K562 (cell line): ENCODE measurements around the gene FABP7. TPM values are rescaled to one million over a fixed set of nuclear protein-coding genes. Genes with fewer than 3 reads are reported as not detected.

Experiments used
- ATAC-seq: fragments of 200-7000 bp; cut with Tn5 transposase; 3 replicates; pipeline ENCODE4 v1.9.1; 2020; ENCODE audit warnings: moderate library complexity
- BruUV-seq: library from RNA; stranded (reverse); fragments of 400-500 nt; replicated peaks from 2 replicates; lab custom pipeline; 2021; lab: Mats Ljungman, UMichigan
- CTCF ChIA-PET: fragments of 300-600 bp; formaldehyde crosslinking; extraction: SDS; loops from one replicate; lab custom pipeline; 2021; ENCODE audit warnings: low intra/inter-chr PET ratio; lab: Yijun Ruan, JAX
- POLR2A ChIA-PET: fragments of 300-600, 350-650 bp; sonication (Branson Sonifier 250); formaldehyde crosslinking; extraction: SDS; loops from one replicate; lab custom pipeline; 2021; ENCODE audit warnings: antibody characterized with exemption, inconsistent platforms; lab: Yijun Ruan, JAX
- DNase-seq, 4 experiments: peaks; one replicate each; pipeline versions ENCODE4 v3.0.0 to v3.0.0-alpha.2; 2011 to 2018; ENCODE audit warnings: low spot score in 3 of 4, mixed read lengths in 3 of 4; ENCODE audit errors: extremely low read depth in 1 of 4
- FAIRE-seq: peaks from 2 replicates; lab custom pipeline; 2011; peaks lifted over from hg19 to GRCh38; lab: Jason Lieb, UNC
- H2AFZ ChIP-seq: 2 replicates; pipeline ENCODE4 v1.6.0; 2011; ENCODE audit warnings: low read depth, low read length, control low read depth, inconsistent platforms
- H3K27ac ChIP-seq: fragments of 200-600 bp; 3 replicates; pipeline ENCODE4 v1.8.0; 2011; ENCODE audit warnings: low read depth, mild to moderate bottlenecking, control low read depth, inconsistent platforms, low read length, moderate library complexity, mixed read lengths; ENCODE audit errors: extremely low read depth
- H3K27me3 ChIP-seq, 2 experiments: fragments of 300-600 bp in 1 of 2; 2 replicates in 1 of 2; 3 replicates in 1 of 2; pipeline versions ENCODE4 v1.6.0 to v1.8.0; 2011; ENCODE audit warnings: inconsistent platforms in 2 of 2, low read length in 2 of 2, mild to moderate bottlenecking in 1 of 2, mixed read lengths in 1 of 2, moderate library complexity in 1 of 2; ENCODE audit not compliant: control insufficient read depth in 2 of 2, insufficient read depth in 2 of 2
- H3K36me3 ChIP-seq: fragments of 300-600 bp; 3 replicates; pipeline ENCODE4 v1.8.0; 2011; ENCODE audit warnings: mild to moderate bottlenecking, low read length, inconsistent platforms; ENCODE audit not compliant: control insufficient read depth, insufficient read depth
- H3K4me1 ChIP-seq, 2 experiments: fragments of 200-600 bp in 1 of 2; replicated peaks in 1 of 2; 2 replicates in 1 of 2; 3 replicates in 1 of 2; pipeline versions ENCODE4 v1.5.1 to v1.8.0; 2011; ENCODE audit warnings: inconsistent platforms in 2 of 2, low read length in 2 of 2, mild to moderate bottlenecking in 1 of 2, mixed read lengths in 1 of 2, moderate library complexity in 1 of 2; ENCODE audit not compliant: control insufficient read depth in 2 of 2, insufficient read depth in 2 of 2
- H3K4me2 ChIP-seq: 2 replicates; pipeline ENCODE4 v1.6.1; 2011; ENCODE audit warnings: low read length, control low read depth, inconsistent platforms, mixed read lengths; ENCODE audit not compliant: insufficient read depth
- H3K4me3 ChIP-seq: fragments of 200-600 bp; sonication (generic), shearing (Covaris generic); 2 replicates; pipeline ENCODE4 v1.5.1; 2016; ENCODE audit warnings: control low read depth, inconsistent platforms
- H3K79me2 ChIP-seq: fragments of 200-600 bp; 3 replicates; pipeline ENCODE4 v1.8.0; 2011; ENCODE audit warnings: low read length, inconsistent platforms; ENCODE audit not compliant: control insufficient read depth, insufficient read depth
- H3K9ac ChIP-seq, 2 experiments: 2 replicates each; pipeline versions ENCODE4 v1.6.0 to v1.6.1; 2011; ENCODE audit warnings: low read depth in 2 of 2, low read length in 2 of 2, control low read depth in 1 of 2, inconsistent platforms in 1 of 2, mild to moderate bottlenecking in 1 of 2, mixed read lengths in 1 of 2; ENCODE audit not compliant: insufficient read depth in 1 of 2
- H3K9me1 ChIP-seq: one replicate; pipeline ENCODE4 v1.6.0; 2011; ENCODE audit warnings: inconsistent platforms, mild to moderate bottlenecking, low read length, moderate library complexity; ENCODE audit not compliant: control insufficient read depth, insufficient read depth
- H3K9me3 ChIP-seq: replicated peaks from 2 replicates; pipeline ENCODE4 v1.5.1; 2011; ENCODE audit warnings: low read depth, low read length, inconsistent platforms; ENCODE audit not compliant: control insufficient read depth, insufficient read depth
- H4K20me1 ChIP-seq: replicated peaks from 2 replicates; pipeline ENCODE4 v1.6.1; 2011; ENCODE audit warnings: low read length, inconsistent platforms, mixed read lengths; ENCODE audit not compliant: control insufficient read depth, insufficient read depth
- E2F3 ChIP-seq: fragments of 250-450 bp; sonication (Bioruptor Pico); IDR thresholded peaks from 2 replicates; pipeline ENCODE4 v1.4.0; 2020; ENCODE audit warnings: mild to moderate bottlenecking
- FOXK2 ChIP-seq, 2 experiments: fragments of 450-650 bp; IDR thresholded peaks in 1 of 2; conservative IDR thresholded peaks in 1 of 2; 2 replicates each; pipeline ENCODE4 v1.6.1; 2016; ENCODE audit warnings: low read depth in 2 of 2, mild to moderate bottlenecking in 1 of 2
- GATA2 ChIP-seq: sonication (generic); formaldehyde crosslinking; IDR thresholded peaks from 2 replicates; pipeline ENCODE4 v1.4.0; 2020; ENCODE audit warnings: mild to moderate bottlenecking, missing genetic modification reagents
- SNAPC5 ChIP-seq: fragments of 250-450 bp; sonication (Bioruptor Pico); IDR thresholded peaks from 2 replicates; pipeline ENCODE4 v1.8.0; 2021; ENCODE audit warnings: moderate library complexity, mild to moderate bottlenecking, inconsistent platforms
- ZC3H11A ChIP-seq: IDR thresholded peaks from 2 replicates; pipeline ENCODE4 v1.6.1; 2012; ENCODE audit warnings: low read depth, low read length, improper control_type of control experiment
- ZNF507 ChIP-seq: conservative IDR thresholded peaks from 2 replicates; pipeline ENCODE4 v1.6.1; 2017; ENCODE audit warnings: missing genetic modification characterization, missing compliant biosample characterization
- ZNF780A ChIP-seq: fragments of 250-450 bp; sonication (Bioruptor Pico); IDR thresholded peaks from 2 replicates; pipeline ENCODE4 v1.5.0; 2021; ENCODE audit warnings: mild to moderate bottlenecking
- WGBS: fragments of 100-300 bp; shearing (Covaris generic); methylation state at CpG from one replicate; pipeline ENCODE4 v1.1.6; 2016; ENCODE audit warnings: low coverage, mixed read lengths; ENCODE audit not compliant: insufficient coverage; ENCODE audit errors: missing lambda C conversion rate; 5-methylcytosine and 5-hydroxymethylcytosine counted together
- in situ Hi-C: fragments of 300-500 bp; cut with MboI; formaldehyde crosslinking; loops from 4 replicates; pipeline ENCODE4 v1.15.0; 2018; ENCODE audit warnings: inconsistent platforms, mixed read lengths
- intact Hi-C: fragments of 100-400 bp; cut with micrococcal nuclease; formaldehyde crosslinking; loops from 2 replicates; pipeline ENCODE4 v1.14.2; 2022
- polyA plus RNA-seq, 8 experiments: library from polyadenylated mRNA; depleted of rRNA in 4 of 8; stranded (reverse) in 5 of 8; unstranded in 3 of 8; fragments of >200 nt; fragmentation: Nextera tagmentation in 2 of 8; fragmentation: Illumina TruSeq in 1 of 8; extraction: Ambion mirVana in 2 of 8; extraction: Trizol in 1 of 8; gene quantifications; 2 replicates each; pipeline versions ENCODE4 v1.2.1 to v1.2.3, GENCODE V29; 2011 to 2014; ENCODE audit warnings: inconsistent platforms in 1 of 8, missing spikeins in 1 of 8
- total RNA-seq, 7 experiments: library from RNA; depleted of rRNA in 6 of 7; stranded (reverse); fragments of >200 nt in 6 of 7; fragmentation: Illumina TruSeq in 2 of 7; extraction: Trizol in 2 of 7; gene quantifications; 2 replicates each; pipeline versions ENCODE4 v1.2.1 to v1.2.3, GENCODE V29; 2011 to 2021; ENCODE audit warnings: low replicate concordance in 1 of 7
- TF ChIP-seq, protein P1 (sequence below): fragments of 450-650 bp; IDR thresholded peaks from 2 replicates; pipeline ENCODE4 v1.6.1; 2018; ENCODE audit warnings: mild to moderate bottlenecking, low read depth; ENCODE audit not compliant: partially characterized antibody
- TF ChIP-seq, protein P2 (sequence below): fragments of 450-650 bp; IDR thresholded peaks from 2 replicates; pipeline ENCODE4 v1.6.1; 2016; ENCODE audit warnings: mild to moderate bottlenecking

FABP7 gene
- total and polyA plus RNA-seq, 9 of the 15 experiments (the other 6 are each of a cell fraction or from before 2014, with no cell fraction given), result 0.07 to 0.14 TPM; not detected in 7

DNA sequence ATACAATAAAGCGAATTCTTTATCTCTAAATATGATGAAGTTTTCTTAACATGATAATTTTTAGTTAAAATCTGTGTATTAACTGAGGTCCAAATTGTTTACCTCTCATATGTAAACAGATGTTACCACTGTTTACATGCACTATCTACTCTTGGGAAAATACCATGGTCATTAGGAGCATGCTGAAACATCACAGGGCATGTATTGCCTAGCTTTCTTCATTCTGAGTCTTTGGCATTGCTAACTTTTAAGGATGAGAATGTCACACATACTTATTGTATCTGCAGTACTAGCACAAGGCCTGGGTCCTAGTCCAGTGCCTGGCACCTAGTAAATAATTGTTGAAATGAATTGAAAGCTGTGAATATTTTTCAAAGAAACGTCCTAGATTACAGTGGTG is 30.2 kb downstream of the FABP7 start (continued):
- TF ChIP-seq GATA2 (CRISPR knock-in tag) (no peak), ZC3H11A (no peak)
- TF ChIP-seq, all 486 proteins: peak for 0

DNA sequence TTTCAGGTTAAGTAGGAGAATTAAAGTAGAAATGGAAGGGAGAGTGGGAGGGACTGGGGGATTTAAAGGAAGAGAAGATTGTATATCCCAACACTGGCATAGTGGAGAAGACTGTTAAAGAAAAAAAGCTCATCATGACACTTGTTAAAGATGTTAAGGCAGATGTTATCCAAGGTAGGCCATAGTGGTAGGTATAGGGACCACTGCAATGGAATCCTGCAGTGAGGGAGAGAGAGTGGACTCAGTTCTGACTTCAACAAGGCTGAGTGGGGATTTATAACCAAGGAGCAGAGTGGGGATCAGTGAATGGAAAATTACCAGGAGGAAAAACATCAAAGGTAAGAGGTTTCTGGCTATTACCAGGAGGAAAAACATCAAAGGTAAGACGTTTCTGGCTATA is 30.7 kb downstream of the FABP7 start:
- H3K4me3 ChIP-seq, result no peak overlapping the region
- ATAC-seq, result no peak
- no peaks in the 10 kb centered on the region for H3K4me1 ChIP-seq
- no peaks in the 10 kb centered on the region for H3K9me1 ChIP-seq
- no peak overlapping the region for H3K27ac ChIP-seq
- no peaks in the 10 kb centered on the region for H3K79me2 ChIP-seq
- H4K20me1 ChIP-seq, result no peaks in the 10 kb centered on the region
- intact Hi-C loops, result no loop called here
- no peak for TF ChIP-seq SNAPC5 (CRISPR knock-in tag)
- TF ChIP-seq ZNF780A (CRISPR knock-in tag), result no peak
- no peak for TF ChIP-seq ZNF507 (tag)
- TF ChIP-seq, protein P1, sequence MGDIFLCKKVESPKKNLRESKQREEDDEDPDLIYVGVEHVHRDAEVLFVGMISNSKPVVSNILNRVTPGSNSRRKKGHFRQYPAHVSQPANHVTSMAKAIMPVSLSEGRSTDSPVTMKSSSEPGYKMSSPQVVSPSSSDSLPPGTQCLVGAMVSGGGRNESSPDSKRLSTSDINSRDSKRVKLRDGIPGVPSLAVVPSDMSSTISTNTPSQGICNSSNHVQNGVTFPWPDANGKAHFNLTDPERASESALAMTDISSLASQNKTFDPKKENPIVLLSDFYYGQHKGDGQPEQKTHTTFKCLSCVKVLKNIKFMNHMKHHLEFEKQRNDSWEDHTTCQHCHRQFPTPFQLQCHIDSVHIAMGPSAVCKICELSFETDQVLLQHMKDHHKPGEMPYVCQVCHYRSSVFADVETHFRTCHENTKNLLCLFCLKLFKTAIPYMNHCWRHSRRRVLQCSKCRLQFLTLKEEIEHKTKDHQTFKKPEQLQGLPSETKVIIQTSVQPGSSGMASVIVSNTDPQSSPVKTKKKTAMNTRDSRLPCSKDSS, result no peak
- TF ChIP-seq, protein P2, sequence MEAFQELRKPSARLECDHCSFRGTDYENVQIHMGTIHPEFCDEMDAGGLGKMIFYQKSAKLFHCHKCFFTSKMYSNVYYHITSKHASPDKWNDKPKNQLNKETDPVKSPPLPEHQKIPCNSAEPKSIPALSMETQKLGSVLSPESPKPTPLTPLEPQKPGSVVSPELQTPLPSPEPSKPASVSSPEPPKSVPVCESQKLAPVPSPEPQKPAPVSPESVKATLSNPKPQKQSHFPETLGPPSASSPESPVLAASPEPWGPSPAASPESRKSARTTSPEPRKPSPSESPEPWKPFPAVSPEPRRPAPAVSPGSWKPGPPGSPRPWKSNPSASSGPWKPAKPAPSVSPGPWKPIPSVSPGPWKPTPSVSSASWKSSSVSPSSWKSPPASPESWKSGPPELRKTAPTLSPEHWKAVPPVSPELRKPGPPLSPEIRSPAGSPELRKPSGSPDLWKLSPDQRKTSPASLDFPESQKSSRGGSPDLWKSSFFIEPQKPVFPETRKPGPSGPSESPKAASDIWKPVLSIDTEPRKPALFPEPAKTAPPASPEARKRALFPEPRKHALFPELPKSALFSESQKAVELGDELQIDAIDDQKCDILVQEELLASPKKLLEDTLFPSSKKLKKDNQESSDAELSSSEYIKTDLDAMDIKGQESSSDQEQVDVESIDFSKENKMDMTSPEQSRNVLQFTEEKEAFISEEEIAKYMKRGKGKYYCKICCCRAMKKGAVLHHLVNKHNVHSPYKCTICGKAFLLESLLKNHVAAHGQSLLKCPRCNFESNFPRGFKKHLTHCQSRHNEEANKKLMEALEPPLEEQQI, result no peak
- TF ChIP-seq E2F3 (CRISPR knock-in tag), result no peak
- no peak for TF ChIP-seq FOXK2 (conservative IDR thresholded peaks at IDR 0.05 in 1 of 2, IDR thresholded peaks at IDR 0.05 in 1 of 2; ENCODE audit: low read depth in 2 of 2)
- TF ChIP-seq, all 486 proteins: peak for 0
- POLR2A ChIA-PET, result interaction anchor here (0.7 to 1.0 kb wide), 2 partner anchors 10 to 12 kb away, joined by 3 read pairs; no protein-coding TSS in a partner anchor
- FAIRE-seq (no peak), DNase-seq (no peak)
- CTCF ChIA-PET, result no interaction called here
- Histone ChIP-seq H3K9me3 (no peaks in the 10 kb centered on the region), H3K4me2 (no peak overlapping the region), H2AFZ (no peak overlapping the region), H3K27me3 (no peaks in the 10 kb centered on the region), H3K36me3 (no peaks in the 10 kb centered on the region), H3K9ac (no peak overlapping the region)
- no TSS peak for BruUV-seq
- 0% methylated on average over 1 of the region's 1 CpG for WGBS
- in situ Hi-C loops, result no loop called here
